Spleen (tissue), 11 donors: ENCODE data around the gene GAMT. TPM values are rescaled to one million over a fixed set of nuclear protein-coding genes. Genes with fewer than 3 reads are reported as not detected.

Experiments
- DNase-seq: peaks from one replicate; pipeline ENCODE4 v3.0.0-alpha.2; 2020
- H3K27ac ChIP-seq, 8 donors: fragments of 200-600 bp; sonication (generic) in 7 of 8; 1 replicate in 4 of 8; 2 replicates in 4 of 8; pipeline versions ENCODE4 v1.5.0 to v1.8.0; 2016 to 2021; ENCODE audit warnings: inconsistent platforms in 4 of 8, mild to moderate bottlenecking in 4 of 8, moderate library complexity in 1 of 8
- H3K27me3 ChIP-seq, 7 donors: fragments of 200-600 bp; sonication (generic) in 6 of 7; replicated peaks in 1 of 7; 1 replicate in 4 of 7; 2 replicates in 3 of 7; pipeline versions ENCODE4 v1.5.0 to v1.8.0; 2016 to 2021; ENCODE audit warnings: inconsistent platforms in 3 of 7, mild to moderate bottlenecking in 1 of 7
- H3K36me3 ChIP-seq, 6 donors: fragments of 200-600 bp; sonication (generic) in 5 of 6; 1 replicate in 4 of 6; 2 replicates in 2 of 6; pipeline versions ENCODE4 v1.5.0 to v1.8.0; 2016 to 2021; ENCODE audit warnings: inconsistent platforms in 2 of 6
- H3K4me1 ChIP-seq, 6 donors: fragments of 200-600 bp; sonication (generic) in 5 of 6; 1 replicate in 3 of 6; 2 replicates in 3 of 6; pipeline versions ENCODE4 v1.5.0 to v1.8.0; 2016 to 2021; ENCODE audit warnings: inconsistent platforms in 3 of 6
- H3K4me3 ChIP-seq, 8 donors: fragments of 200-600 bp; sonication (generic) in 7 of 8; 1 replicate in 4 of 8; 2 replicates in 4 of 8; pipeline versions ENCODE4 v1.5.0 to v1.8.0; 2016 to 2021; ENCODE audit warnings: inconsistent platforms in 4 of 8, mild to moderate bottlenecking in 4 of 8, moderate library complexity in 2 of 8
- H3K9me3 ChIP-seq, 8 donors: fragments of 200-600 bp; sonication (generic) in 7 of 8; 1 replicate in 4 of 8; 2 replicates in 4 of 8; pipeline versions ENCODE4 v1.5.0 to v1.8.0; 2016 to 2021; ENCODE audit warnings: inconsistent platforms in 4 of 8
- POLR2A ChIP-seq, 3 donors: fragments of 450-650 bp; IDR thresholded peaks; one replicate each; pipeline ENCODE4 v1.5.1; 2017; ENCODE audit warnings: antibody characterized with exemption in 3 of 3, mild to moderate bottlenecking in 1 of 3
- POLR2AphosphoS5 ChIP-seq, 3 donors: sonication (generic); formaldehyde crosslinking; IDR thresholded peaks; one replicate each; pipeline ENCODE4 v1.5.1; 2017; ENCODE audit warnings: antibody characterized with exemption in 3 of 3
- WGBS, 5 donors: extraction: QIAGEN DNeasy Blood & Tissue Kit in 3 of 5; methylation state at CpG; one replicate each; pipeline versions ENCODE4 v1.1.5 to v1.1.7; 2013 to 2018; 5-methylcytosine and 5-hydroxymethylcytosine counted together
- intact Hi-C: fragments of 100-400 bp; cut with DNase I; formaldehyde crosslinking; loops from one replicate; pipeline ENCODE4 v1.15.0; 2023; ENCODE audit warnings: low total_unique reads
- polyA plus RNA-seq, 3 donors: library from polyadenylated mRNA; stranded (reverse); fragments of 200-250 nt; gene quantifications; one replicate each; pipeline ENCODE4 v1.2.1, GENCODE V29; 2013
- total RNA-seq, 7 donors: library from RNA; depleted of rRNA in 3 of 7; stranded (reverse); fragments of >200 nt in 3 of 7; fragmentation: NEBNext Ultra II Directional in 4 of 7; extraction: Animal tissue kit (Norgen Biotek cat#: 25700) in 4 of 7; gene quantifications; one replicate each; pipeline versions ENCODE4 v1.1.0 to v1.2.1, GENCODE V29; 2016 to 2021
- TF ChIP-seq, protein P1 (sequence below), 11 experiments: fragments of 200-600 bp in 7 of 11; fragments of 450-650 bp in 4 of 11; sonication (generic) in 4 of 11; IDR thresholded peaks in 8 of 11; conservative IDR thresholded peaks in 3 of 11; 1 replicate in 7 of 11; 2 replicates in 4 of 11; pipeline versions ENCODE4 v1.4.0 to v1.8.0; 2016 to 2021; ENCODE audit warnings: antibody characterized with exemption in 11 of 11, inconsistent platforms in 4 of 11, mild to moderate bottlenecking in 1 of 11
- donor health status: healthy with polysubstance abuse.
- donor health status: DM: no; HTN: no; CAD: no; lungs with moderate emphysema.
- donor health status: DM: no; HTN: no; CAD: no.
- donor health status: Bipolar disorder and iron deficiency.
- donor health status: healthy.
- donor health status: DM: no; HTN: no; CAD: no.
- donor health status: DM: yes; HTN: yes; CAD: no.

GAMT gene
- total and polyA plus RNA-seq, 10 donors: 7.1 to 20.4 (median 12.4) TPM

DNA sequence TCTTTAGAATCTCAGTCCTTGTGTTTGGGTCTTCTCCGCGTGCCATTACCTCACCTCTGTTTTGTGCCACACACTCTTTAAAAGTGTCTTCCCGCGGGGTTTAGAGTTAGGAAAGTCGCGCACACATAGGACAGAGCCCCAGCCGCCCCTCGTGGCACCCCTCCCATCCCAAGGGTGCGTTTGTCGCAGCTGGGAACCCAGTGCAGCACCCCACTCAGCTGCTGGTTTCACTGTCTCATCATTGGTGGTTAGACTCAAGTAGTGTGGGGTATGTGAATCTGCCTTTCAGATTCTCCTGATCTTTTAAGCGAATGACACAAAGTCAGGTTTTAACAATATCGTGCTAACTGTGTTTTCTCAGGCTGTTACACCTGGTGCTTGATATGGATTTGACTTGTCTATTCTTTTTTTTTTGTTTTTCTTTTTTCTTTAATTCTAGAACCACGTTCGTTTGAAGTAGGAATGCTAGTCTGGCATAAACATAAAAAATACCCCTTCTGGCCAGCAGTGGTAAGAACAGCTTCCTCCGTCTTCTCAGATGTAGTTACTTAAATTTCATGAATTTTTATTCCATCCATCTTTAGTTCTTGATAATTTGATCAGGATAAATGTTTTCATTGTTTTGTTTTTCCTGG, 37.2 kb downstream of the GAMT start:
- H3K27me3 ChIP-seq: no peaks in the 10 kb centered on the region
- no peak overlapping the region for H3K4me3 ChIP-seq
- peaks cover 0 to 97% (median 47%) of the 10 kb centered on the region in 6 donors for H3K36me3 ChIP-seq
- TF ChIP-seq, protein P1, sequence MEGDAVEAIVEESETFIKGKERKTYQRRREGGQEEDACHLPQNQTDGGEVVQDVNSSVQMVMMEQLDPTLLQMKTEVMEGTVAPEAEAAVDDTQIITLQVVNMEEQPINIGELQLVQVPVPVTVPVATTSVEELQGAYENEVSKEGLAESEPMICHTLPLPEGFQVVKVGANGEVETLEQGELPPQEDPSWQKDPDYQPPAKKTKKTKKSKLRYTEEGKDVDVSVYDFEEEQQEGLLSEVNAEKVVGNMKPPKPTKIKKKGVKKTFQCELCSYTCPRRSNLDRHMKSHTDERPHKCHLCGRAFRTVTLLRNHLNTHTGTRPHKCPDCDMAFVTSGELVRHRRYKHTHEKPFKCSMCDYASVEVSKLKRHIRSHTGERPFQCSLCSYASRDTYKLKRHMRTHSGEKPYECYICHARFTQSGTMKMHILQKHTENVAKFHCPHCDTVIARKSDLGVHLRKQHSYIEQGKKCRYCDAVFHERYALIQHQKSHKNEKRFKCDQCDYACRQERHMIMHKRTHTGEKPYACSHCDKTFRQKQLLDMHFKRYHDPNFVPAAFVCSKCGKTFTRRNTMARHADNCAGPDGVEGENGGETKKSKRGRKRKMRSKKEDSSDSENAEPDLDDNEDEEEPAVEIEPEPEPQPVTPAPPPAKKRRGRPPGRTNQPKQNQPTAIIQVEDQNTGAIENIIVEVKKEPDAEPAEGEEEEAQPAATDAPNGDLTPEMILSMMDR (IDR thresholded peaks at IDR 0.05 in 8 of 11, conservative IDR thresholded peaks at IDR 0.05 in 3 of 11): peak in 3 of 11 experiments; percentile 16 to 26 (median 21)
- TF ChIP-seq POLR2A (IDR thresholded peaks at IDR 0.05) (no peak), POLR2AphosphoS5 (IDR thresholded peaks at IDR 0.05) (peak in 1 of 3 donors; percentile 8)
- peak overlapping the region in 5 of 8 donors; percentile 23 to 65 (median 53) for H3K27ac ChIP-seq
- no peaks in the 10 kb centered on the region for H3K9me3 ChIP-seq
- no peak for DNase-seq
- H3K4me1 ChIP-seq: peaks cover 12 to 73% (median 40%) of the 10 kb centered on the region in 6 donors
- intact Hi-C loops: no loop called here
- WGBS, 5 donors: 45 to 76% (median 51%) methylated on average over 15 of the region's 15 CpGs

DNA sequence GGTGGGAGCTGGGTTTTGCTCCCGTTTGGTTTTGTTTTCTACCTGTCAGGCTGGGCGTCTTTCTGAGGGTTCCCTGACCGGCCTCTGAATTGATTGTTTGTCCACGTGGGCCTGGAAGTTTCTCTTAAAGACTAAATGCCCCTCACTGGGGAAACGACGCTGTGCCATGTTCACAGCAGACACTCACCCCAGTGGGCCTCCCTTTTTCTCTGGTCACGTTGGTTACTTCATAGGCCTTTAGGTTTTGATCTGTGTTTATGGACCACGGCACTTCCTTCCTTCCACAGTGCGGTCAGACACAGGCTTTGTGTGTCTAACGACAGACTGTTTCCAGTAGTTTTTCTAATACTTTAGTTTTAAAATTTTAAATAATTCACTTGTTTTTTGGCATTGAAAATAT, 37.7 kb downstream of the GAMT start:
- DNase-seq: no peak
- peaks cover 12 to 77% (median 40%) of the 10 kb centered on the region in 6 donors for H3K4me1 ChIP-seq
- H3K27ac ChIP-seq: peak overlapping the region in 6 of 8 donors; percentile 23 to 65 (median 50)
- no peaks in the 10 kb centered on the region for H3K27me3 ChIP-seq
- H3K36me3 ChIP-seq: peaks cover 0 to 97% (median 49%) of the 10 kb centered on the region in 6 donors
- intact Hi-C loops: no loop called here
- TF ChIP-seq POLR2AphosphoS5 (IDR thresholded peaks at IDR 0.05) (no peak), POLR2A (IDR thresholded peaks at IDR 0.05) (no peak)
- TF ChIP-seq, protein P1 (IDR thresholded peaks at IDR 0.05 in 8 of 11, conservative IDR thresholded peaks at IDR 0.05 in 3 of 11): no peak
- no peaks in the 10 kb centered on the region for H3K9me3 ChIP-seq
- 20 to 38% (median 28%) methylated on average over 10 of the region's 10 CpGs for WGBS, 5 donors
- H3K4me3 ChIP-seq: peak overlapping the region in 4 of 8 donors; percentile 1 to 30 (median 3)

GRCh38 chr19:1362387-1363257, 38.7 kb downstream of the GAMT start:
- DNase-seq: no peak
- H3K4me1 ChIP-seq: peaks cover 12 to 67% (median 40%) of the 10 kb centered on the region in 6 donors
- intact Hi-C loops: no loop called here
- H3K27me3 ChIP-seq: no peaks in the 10 kb centered on the region
- H3K27ac ChIP-seq: peak overlapping the region in 6 of 8 donors; percentile 20 to 65 (median 50)
- no peak overlapping the region for H3K4me3 ChIP-seq
- H3K9me3 ChIP-seq: no peaks in the 10 kb centered on the region
- H3K36me3 ChIP-seq: peaks cover 0 to 97% (median 52%) of the 10 kb centered on the region in 6 donors
- TF ChIP-seq, protein P1 (IDR thresholded peaks at IDR 0.05 in 8 of 11, conservative IDR thresholded peaks at IDR 0.05 in 3 of 11): no peak
- peak in 1 of 3 donors; percentile 43 for TF ChIP-seq POLR2AphosphoS5 (IDR thresholded peaks at IDR 0.05)
- TF ChIP-seq POLR2A (IDR thresholded peaks at IDR 0.05): no peak
- 69 to 77% (median 76%) methylated on average over 40 to 42 of the region's 42 CpGs for whole genome bisulfite sequencing, 5 donors
